HG03064 (cell line): Measurements from ENCODE around the gene DMPK.

Source experiments
- ATAC-seq: cut with Tn5 transposase; IDR thresholded peaks from one replicate; pipeline ENCODE4 v1.9.1; 2021; ENCODE audit warnings: low read depth; ENCODE audit not compliant: unreplicated experiment

DMPK gene

DNA sequence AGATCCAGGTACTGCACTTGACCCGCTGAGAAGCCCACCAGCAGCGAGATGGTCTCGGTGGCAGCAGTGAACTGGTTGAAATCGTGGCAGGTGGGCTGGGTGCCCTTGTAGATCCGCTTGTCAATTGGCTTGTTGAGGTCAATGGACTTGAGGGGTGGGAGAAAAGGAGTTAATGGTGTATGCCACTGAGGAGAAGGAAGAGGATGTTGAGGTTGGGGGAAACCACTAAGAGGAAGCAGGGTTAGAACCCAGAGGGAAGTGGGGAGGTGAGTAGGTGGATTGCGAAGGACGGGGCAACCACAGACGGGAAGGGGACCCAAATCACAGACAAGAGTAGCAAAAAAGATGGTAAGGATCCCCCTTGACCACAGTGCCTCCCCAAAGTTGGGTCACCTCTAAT, 8.7 kb upstream of the DMPK start:
- no peak for ATAC-seq

DNA sequence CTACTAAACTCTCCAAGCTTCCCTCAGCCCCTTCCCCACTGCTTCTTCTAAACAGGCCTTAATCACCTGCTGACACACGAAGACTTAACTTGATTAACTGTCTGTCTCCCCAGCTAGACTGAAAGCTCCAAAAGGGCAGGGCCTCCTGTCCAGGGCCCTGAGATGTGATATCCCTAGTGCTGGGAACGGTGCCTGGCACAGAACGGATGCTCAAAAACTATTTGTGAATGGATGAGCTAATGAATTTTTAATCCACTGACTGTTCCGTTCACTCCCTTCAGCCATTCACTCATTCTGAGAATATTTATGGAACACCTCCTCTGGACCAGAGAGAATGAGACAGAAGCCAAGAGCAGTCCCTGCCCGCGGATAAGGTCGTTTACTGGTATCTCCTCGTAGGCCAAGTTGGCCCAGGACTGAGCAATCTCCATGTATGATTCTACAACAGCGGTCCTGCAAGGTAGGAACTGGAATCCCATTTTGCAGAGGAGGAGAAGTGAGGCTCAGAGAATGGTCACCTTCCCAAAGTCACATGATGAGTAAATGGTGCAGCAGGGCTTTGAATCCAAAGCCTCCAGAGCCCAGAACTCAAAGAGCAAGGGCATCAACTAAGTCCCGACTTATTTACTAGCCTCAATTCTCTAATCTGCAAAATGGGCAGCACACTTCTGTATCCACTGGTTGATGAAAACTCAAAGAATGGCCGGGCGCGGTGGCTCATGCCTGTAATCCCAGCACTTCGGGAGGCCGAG, 6.9 kb upstream of the DMPK start:
- ATAC-seq = no peak

DNA sequence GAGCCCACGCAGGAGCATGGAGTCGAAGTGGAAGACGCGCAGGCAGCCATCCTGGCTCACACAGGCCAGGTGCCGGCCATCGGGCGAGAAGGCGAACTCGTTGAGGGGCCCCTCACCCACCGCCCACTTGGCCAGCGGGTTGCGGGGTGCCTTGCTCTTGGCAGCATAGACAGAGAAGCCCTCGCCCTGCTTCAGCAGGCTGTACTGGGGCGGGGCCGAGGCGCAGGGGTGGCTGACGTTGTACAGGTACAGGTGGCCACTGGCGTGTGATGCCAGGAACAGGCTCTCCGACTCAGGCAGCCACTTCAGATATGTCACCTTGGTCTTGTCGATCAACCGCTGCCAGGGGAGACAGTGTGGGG, 4.2 kb upstream of the DMPK start:
- ATAC-seq = no peak

DNA sequence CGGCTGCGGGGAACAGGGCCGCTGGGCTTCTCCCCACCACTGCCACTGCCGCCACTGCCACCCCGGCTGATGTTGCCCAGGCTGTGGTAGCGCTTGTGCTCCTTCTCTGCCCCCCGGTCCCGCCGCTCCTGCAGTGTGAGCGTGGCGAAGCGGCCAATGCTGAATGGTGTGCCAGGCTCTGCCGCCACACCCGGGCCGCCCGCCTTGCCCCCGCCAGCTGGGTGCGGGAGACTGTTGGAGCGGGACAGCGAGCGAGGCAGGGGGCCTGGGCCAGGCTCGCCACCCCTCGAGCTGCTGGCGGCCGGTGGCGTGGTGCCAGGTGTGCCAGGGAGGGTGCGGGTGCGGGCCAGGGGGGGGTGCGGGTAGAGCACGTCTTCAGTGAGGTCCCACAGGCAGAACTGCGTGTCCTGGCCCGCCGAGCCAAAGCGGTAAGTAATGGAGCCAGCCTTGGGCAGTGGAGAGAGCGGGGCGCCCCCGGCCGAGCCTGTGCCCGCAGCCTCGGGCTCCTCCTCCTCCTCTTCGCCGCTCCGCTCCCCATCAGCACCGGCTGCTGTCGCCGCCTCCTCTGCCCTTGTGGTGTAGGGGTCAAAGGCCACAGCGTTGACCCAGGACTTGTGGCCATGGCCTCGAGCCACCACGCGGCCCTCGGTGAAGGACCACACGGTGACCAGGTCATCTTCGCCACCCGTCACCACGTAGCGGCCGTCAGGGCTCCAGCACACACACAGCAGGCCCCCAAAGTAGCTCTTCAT, 3.7 kb upstream of the DMPK start:
- no peak for ATAC-seq

DNA sequence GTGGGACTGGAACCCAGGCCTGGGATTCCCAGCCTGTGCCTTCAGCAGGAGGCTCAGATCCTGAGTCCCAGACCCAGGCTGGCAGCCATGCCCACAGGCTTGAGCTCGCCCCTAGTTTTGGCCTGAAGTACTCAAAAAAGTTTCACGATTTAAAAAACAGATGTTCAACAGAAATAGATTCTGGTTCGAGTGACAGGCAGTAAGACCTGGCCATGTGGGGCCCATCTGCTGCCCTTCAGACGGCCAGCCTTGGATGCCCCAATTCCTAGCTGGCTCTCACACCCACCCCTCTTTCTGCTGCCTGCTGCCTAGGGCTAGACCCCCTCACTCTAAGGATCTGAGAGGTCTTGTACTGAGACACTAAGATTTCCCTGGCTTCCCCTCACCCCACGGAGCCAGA, 2.8 kb upstream of the DMPK start:
- no peak for ATAC-seq

DNA sequence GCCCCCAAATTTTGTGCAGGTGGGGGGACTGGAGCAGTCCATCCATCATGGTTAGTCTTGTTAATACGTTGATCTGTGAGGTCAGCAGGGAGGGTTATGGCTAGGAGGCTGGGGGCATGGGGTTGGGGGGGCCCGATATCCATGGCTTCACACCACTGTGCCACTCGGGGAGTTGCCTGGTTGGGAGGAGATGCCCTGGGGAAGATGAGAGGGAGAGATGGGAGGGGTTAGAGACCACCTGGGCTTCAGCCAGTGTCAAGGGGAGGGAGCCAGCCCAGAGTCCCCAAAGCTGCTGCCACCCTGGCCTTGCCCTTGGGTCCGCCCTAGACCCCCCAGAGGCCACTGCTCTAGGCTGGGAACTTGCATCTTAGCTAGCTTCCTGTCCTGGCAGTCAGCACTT, 1.8 kb upstream of the DMPK start:
- ATAC-seq = no peak

DNA sequence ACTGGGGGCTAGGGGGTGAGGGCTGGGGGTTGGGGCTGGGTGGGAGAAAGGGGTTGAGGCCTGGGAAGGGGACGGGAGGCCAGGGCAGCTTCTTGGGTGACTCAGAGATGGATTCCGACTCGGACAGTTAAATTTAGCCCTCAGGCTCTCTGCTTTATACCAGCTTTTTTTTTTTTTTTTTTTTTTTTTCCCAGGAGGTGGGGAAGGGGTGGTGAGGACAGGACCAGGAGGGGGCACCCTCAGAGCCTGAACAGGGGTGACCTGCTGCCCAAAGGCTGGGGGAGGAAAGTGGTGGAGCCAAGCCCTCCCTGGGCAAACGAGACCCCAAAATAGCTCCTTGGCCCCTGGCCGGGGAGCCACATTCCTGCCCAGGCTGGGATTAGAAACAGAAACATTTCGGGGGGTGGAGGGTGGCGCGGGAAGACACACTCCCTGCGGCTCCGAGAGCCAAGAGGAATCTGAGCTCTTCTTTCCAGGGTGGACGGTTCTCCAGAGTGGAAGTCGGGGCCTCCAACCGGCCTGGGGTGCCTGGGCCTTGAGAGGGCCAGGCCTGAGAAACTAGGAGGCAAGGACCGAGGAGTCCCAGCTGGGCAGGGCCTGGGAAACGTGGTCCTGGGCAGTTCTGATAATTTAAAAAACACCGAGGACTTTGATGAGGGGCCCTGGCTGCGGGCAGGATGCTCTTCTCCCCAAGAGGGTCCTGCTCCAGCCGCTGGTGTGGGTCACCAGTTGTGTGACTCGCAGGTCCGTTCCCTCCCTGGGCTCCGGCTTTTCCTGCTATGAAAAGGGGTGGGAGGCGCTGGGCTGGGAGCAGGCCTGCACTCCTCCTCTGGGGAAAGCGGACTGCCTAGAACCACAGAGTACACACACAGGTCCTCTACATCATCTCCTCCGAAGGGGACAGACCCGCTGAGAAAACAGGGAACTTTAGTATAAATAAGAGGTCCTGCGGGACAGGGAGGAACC, 813 bp upstream of the DMPK start:
- no peak for ATAC-seq

DNA sequence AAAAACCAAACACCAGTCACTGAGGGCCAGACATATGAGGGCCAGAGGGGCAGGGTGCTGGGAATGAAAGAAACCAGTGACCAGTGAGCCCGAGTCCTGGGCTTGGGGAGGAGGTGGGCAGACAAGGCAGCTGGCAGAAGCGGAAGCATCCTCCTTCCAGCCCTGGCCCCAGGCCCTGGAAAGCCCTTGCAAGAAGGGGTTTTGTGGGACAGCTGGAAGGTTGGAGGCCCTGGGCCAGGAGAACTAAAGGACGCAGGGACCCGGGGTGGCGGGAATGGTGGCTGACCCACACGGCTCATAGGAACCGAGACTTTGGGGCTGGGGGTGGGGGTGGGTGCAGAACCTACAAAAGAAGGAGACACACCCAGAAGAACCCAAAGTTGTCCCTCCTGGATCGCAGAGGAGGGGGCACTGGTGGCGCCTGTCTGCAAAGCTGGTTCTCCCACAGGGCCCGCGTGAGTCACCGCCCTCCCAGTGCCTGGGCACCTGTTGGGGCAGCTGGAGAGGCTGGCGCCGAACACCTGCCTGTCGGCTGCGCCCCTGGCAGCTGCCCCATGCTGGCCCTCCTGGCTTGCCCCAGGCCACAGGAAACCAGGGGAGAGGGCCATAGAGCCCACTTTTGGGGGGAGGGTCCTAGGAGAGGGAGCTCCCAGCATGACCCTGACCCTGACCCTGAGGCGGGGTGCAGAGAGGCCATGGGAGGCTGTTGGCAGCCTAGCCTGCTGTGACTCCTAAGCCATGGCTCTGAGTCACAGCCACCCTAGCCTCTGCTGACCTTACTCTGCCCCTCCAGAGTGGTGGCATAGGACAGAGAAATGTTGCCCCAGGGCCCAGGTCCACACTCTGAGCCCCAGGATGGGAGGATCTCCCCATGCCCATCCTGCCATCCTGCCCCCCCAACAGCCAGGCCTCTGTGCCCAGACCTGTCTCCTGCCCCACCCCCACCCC, 802 bp downstream of the DMPK start:
- no peak for ATAC-seq

DNA sequence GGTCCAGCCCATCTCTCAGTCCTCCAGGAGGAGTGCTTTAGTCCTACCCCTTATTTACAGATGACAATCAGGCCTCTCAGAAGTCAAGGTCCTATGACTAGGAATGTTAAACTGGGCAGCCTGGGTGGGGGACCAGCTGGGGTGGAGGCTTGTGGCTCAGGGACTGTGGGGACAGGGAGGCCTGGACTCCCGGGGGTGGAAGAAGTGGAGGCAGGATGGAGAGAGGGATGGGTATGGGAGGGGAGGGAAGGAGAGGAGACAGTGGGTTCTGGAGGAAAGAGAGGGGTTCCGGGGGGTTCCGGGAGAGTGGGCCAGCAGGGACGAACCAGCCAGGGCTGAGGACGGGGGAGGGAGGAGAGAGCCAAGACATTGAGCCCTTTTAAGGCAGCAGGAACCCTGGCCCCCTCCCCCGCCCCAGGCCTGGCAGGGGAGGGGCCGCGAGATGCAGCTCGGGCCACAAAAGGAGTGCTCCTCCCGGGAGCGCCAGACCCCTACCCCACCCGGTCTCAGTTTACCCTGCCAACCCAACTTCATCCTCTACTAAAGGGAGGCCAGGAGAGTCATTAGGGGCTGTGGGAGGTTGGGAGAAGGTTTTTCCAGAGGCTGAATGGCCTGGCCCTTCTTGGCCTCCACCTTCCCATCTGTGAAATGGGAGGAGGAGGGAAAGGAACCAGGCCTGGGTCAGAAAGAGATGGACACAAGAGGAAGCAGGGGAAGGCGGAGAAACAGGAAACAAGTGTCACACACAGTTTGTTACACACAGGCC, 1.7 kb downstream of the DMPK start:
- no peak for ATAC-seq

DNA sequence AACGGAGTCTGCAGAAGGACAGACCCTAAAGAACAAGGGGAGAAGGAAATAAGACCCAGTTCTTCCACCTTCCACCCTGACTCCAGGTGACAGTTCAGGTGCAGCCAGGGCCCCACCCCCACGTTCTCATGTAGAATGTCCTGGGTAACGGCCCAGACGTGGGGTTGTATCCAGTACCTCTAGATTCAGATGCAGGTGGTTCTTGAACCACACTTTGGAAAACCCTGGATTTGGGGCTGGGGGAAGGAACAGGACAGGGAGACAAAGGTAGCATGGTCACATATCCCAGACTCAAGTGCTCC, 2.2 kb downstream of the DMPK start:
- ATAC-seq = no peak

DNA sequence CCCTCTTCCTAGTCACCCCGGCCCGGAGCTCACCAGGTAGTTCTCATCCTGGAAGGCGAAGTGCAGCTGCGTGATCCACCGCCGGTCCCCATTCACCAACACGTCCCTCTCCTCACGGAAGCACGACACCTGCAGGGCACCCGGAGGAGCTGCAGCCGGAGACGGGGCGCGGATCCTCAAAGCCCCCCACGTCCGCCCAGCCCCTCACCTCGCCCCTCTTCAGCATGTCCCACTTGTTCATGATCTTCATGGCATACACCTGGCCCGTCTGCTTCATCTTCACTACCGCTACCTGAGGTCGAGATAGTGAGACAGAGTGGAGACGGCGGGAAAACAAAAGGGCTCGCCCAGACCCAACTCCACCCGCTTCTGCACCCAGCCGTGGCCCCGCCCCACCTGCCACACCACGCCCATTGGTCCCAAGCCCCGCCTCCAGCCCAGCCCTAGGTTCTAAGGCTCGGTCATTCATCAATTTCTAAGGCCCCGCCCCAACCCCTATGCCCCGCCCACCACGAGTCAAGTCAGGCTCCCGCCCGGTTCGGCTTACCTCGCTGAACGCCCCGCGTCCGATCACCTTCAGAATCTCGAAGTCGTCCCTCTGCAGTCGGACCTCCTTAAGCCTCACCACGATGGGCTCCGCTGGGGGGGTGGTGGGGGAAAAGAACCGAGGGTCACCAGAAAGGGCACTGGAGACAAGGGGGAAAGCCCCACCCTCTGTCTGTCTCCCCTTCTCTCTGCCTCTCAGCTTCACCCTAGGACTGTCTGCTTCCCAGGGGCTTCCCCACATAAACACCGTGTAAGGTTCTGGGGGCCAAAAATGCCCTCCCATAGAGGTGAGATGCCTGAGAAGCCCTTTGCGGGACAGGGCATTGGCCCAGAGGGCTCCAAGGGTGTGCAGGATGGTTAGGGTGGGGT, 2.8 kb downstream of the DMPK start:
- peak; percentile 79 for ATAC-seq

DNA sequence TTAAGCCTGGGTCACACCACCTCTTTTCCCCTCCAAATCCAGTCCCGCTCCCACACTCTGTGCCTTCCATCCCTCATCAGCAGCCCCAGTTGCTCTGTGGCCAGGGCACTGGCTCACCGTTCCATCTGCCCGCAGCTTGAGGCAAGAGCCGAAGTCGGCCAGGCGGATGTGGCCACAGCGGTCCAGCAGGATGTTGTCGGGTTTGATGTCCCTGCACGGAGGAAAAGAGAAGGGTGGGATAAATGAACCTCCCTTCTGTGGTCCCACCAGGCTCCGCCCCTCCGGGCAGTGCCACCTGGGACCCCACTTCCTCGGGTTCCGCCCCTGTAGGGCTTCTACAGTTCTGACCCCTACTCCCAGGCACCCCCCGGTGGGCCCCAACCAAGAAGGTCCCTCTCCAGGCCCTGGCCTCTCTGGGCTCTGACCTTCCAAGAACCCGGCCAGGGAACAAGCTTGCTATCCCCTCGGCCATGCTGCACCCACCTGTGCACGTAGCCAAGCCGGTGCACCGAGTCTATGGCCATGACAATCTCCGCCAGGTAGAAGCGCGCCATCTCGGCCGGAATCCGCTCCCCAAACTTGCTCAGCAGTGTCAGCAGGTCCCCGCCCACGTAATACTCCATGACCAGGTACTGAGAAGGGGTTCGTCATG, 4.2 kb downstream of the DMPK start:
- ATAC-seq = no peak

DNA sequence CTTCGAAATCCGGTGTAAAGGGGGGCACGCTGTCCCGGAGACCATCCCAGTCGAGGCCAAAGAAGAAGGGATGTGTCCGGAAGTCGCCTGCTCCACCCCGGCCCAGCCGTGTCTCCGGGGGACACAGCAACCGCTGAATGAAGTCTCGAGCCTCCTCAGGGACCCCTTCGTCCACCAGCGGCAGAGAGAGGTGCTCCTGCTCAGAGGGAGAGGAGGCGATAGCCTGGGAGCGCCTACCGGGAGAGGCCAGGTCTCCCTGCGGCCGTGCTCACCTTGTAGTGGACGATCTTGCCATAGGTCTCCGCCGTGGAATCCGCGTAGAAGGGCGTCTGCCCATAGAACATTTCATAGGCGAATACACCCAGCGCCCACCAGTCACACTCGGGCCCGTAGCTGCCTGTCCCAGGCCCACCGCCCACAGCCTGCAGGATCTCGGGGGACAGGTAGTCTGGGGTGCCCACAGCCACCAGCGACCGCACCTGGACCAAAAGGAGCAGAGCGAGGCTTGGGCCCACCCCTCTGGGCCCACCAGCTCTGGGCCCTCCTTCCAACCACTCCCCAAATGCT, 4.8 kb downstream of the DMPK start:
- ATAC-seq = no peak

DNA sequence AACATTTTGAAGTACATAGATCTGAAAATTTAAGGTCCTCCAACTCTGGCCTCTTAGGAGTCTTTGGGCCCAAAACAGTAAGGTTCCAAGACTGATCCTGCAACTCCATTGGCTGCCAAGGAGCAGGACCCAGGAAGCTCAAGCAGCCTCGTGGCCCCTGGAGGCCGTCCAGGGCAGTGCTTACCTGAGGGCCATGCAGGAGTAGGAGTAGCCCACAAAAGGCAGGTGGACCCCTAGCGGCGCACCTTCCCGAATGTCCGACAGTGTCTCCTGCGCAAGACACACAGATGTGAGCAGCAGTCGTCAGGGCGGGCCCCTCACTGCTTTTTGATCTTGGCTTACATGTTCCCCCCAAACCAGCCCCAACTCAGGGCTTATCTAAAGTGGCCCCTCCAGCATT, 7.5 kb downstream of the DMPK start:
- no peak for ATAC-seq

DNA sequence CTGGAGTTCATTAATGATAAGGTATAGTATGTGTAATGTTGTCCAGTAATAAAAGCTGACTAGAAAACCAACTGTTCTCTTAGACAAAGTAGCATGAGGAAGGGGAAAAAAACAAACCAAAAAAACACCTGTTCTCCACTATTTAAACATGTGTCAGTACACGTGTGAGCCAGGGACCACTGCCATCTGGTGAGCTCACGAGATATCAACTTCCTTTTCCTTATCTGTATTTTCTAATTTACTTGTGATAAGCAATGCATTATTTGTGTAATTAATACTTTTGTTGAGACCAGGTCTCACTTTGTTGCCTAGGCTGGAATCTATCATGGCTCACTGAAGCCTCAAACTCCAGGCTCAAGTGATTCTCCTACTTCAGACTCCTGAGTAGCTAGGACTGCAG, 8.9 kb downstream of the DMPK start:
- no peak for ATAC-seq

DNA sequence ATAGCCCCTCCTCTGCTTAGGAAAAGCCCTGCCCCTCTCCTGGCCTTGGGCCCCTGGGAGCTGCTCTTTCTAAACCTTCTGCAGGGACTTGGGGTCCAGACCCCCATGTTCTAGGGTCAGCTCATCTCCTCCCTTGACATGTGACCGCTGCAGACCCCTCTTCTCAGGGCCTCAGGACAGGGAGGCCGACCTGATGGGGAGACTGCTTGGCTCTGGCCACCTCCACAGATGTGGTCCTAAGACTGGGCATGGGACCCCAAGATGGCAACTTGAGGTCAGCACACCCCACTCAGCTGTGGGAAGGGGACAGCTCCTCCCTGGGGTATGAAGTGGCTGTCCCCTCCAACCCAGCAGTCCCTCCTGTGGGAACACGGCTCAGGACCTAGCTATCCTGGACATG, 9.4 kb downstream of the DMPK start:
- no peak for ATAC-seq

DNA sequence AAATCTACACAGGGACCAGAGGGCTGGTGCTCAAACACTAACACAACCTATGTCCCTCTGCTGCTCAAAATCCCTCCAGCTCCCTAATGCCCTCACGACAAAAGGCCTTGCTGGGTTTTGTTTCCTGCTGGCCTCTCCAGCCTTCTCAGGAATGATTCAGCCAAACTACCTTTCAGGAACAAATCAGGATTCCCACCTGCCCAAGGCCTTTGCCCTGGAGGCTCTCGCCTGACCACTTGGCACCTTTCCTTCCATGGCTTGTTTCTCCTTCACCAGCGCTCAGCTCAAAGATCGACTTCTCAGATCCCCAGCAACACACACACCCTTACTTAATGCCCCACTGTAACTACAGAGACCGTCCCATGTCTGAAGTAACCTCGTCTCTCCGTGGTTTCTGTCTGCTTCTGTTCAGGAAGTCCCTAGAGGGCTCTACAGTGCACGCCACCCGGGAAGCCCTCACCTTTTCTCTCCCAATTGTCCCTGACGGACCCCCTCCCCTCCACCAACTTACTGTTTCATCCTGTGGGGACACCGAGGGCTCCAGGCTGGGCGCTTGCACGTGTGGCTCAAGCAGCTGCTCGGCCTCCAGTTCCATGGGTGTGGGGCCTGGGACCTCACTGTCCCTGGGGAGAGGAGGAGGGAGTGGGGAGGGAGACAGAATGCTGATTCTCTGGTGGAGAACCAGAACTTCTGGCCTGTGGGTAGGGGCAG, 10.0 kb downstream of the DMPK start:
- no peak for ATAC-seq
